NK-92 treated with Interleukin-12 subunit alpha and Interleukin-12 subunit beta, amount 100 ng/mL, for 24 hours (cell line): ENCODE results near the gene KDM4B.
A peak's percentile ranks its signal among the peaks of the same experiment; 100 is the strongest.
"Not testable (repeated sequence)": the region's sequence is repeated elsewhere in the genome, so short reads cannot be mapped to it uniquely, and the experiment has no call there.

ENCODE experiments used
- DNase-seq: peaks from one replicate; lab custom pipeline; 2025; lab: John Stamatoyannopoulos, UW

Gene KDM4B

DNA sequence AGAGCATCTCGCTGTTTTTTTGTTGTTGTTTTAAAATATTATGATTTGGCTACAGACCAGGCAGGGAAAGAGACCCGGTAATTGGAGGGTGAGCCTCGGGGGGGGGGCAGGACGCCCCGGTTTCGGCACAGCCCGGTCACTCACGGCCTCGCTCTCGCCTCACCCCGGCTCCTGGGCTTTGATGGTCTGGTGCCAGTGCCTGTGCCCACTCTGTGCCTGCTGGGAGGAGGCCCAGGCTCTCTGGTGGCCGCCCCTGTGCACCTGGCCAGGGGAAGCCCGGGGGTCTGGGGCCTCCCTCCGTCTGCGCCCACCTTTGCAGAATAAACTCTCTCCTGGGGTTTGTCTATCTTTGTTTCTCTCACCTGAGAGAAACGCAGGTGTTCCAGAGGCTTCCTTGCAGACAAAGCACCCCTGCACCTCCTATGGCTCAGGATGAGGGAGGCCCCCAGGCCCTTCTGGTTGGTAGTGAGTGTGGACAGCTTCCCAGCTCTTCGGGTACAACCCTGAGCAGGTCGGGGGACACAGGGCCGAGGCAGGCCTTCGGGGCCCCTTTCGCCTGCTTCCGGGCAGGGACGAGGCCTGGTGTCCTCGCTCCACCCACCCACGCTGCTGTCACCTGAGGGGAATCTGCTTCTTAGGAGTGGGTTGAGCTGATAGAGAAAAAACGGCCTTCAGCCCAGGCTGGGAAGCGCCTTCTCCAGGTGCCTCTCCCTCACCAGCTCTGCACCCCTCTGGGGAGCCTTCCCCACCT, 183.3 kb downstream of the KDM4B start:
- no peak for DNase-seq

DNA sequence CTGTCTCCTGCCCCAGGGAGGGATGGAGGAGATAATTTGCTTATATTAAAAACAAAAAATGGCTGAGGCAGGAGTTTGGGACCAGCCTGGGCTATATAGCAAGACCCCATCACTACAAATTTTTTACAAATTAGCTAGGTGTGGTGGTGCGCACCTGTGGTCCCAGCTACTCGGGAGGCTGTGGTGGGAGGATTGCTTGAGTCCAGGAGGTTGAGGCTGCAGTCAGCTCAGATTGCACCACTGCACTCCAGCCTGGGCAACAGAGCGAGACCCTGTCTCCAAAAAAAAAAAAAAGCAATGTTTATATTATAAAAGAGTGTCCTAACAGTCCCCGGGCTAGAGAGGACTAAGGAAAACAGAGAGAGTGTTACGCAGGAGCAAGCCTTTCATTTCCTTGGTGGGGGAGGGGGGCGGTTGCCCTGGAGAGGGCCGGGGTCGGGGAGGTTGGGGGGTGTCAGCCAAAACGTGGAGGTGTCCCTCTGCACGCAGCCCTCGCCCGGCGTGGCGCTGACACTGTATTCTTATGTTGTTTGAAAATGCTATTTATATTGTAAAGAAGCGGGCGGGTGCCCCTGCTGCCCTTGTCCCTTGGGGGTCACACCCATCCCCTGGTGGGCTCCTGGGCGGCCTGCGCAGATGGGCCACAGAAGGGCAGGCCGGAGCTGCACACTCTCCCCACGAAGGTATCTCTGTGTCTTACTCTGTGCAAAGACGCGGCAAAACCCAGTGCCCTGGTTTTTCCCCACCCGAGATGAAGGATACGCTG, 184.0 kb downstream of the KDM4B start:
- DNase-seq: no peak

DNA sequence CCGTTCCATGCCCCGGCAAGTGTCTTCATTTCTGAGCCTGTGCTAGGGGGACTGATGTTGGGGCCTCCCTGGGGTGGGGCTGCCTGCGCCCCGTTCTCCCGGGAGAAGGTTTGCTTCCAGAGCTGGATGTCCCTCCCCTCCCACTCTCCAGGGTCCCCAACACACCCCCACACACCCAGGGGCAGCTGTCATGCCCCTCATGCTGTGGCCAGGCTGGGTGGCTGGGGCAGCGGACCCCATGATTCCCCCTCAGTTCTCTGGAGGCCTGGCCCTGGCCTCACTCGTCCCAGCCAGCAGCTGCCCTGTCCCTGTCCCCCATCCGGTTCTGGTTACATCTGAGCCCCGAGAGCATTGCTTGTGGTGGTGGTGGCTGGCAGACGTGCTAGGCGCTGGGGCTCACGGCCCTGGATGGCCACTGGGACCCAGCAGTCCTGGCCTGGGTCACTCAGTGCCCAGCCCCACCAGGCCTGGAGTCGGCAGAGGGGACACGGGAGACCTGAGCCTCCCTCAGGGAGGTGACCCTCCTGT, 184.8 kb downstream of the KDM4B start:
- DNase-seq: no peak

DNA sequence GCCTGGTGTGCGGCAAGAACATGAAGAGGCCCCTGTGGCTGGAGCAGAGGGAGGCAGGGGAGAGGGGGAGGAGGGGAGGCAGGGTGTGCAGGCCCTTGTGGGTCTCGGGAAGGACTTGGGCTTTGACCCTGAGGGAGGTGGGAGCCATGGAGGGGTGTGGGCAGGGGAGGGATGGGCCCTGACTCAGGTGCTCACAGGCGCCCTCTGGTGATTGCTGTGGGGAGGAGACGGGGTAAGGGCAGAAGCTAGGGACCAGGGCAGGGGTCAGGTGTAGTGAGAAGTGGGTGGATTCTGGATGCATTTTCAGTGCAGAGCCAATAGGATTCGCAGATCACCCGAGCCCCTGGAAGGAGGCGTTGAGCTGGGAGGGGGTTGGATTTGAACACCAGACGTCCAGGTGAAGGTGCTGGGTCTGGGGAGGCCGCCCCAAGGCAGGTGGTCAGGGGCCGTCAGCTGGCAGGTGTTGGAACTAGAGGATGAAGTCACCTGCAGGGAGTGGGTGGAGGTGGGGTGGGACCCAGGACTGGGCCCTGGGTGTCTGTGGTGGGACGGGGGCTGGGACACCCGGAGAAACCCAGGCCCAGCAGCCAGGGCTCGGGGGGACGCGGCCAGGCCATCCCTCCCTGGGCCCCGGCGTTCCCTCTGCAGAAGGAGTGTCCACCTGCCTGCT, 185.4 kb downstream of the KDM4B start:
- DNase-seq: peak; percentile 18

DNA sequence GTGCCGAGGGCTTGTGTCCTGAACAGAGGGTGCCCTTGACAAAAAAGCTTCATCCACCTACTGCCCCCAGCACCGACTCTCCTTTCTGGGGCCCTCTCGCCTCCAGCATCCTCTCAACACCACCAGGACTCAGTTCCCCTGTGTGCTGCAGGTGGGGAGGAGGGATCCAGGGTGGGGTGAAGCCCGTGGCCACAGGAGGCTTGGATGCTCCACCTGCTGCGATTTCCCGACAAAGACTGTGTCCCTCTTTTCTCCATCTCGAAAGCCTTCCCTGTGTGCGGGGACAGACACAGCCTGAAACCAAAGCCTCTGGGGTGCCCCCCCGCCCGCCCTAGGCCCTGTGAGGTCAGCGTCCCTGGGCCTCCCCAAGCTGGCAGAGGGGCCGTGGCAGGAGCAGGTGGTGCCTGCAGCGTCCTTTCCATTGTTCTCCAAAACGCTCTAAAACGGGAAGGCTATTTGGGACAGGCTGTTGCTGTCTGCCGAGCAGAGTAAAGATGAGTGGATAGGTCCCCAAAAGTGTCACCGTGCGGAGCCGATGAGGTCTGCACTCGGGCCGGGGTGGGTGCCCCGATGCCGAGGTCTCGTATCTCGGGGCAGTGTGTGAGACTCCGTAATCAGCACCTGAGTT, 186.0 kb downstream of the KDM4B start:
- no peak for DNase-seq

DNA sequence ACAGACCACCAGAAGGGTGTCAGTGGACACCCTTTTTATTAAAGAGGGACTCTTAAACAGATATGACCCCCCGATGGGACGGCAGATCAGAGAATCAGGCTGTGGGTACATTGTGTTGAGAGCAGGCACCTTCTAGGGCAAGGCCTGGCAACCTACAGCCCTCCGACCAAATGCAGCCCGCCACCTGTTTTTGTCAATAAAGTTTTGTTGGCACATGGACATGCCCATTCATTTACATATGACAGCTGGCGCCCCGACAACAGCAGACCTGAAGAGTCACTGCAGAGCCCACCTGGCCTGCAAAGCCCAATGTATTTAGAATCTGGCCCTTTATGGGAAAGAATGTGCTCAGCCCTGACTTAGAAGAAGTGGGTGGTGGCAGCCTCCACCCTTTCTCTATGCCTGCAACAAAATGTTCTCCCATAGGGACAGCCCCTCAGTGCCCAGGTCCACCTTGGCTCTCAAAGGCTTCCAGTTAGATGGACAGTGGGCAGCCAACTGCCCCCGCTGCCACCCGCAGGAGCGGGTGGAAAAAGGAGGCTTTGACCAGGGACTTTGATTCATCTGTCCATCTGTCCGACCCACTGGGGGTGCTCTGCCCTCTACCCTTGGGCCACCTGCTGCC, 186.8 kb downstream of the KDM4B start:
- no peak for DNase-seq

DNA sequence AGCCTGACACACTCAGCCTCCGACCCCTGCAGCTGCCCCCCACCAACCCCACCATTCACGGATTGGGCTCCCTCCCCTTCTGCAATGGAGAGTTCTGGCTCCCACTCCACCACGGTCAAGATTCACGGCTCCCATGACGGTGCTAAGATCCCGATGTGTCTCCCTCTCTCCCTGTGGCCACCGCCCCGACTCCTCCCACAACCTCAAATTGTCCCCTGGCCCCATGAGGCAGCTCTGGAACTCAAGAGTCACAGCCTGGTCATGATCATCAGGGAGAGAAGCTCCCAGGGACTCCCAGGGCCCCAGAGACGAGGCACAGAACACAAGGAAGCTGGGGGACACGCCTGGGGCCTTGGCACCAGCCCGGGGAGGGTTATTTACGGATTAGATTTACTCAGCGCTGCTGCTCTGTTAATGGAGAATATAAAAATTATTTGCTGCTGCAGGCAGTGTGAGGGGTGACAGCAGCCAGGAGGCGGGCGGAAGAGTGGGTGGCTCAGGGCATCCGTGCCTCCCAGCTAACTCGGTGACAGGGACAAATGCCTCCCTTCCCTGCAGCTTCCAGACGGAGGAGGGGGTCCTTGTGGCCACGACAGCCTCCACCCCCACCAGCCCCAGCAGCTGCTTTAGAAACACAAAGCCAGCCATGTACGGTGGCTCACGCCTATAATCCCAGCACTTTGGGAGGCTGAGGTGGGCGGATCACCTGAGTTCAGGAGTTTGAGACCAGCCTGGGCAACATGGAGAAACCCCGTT, 187.5 kb downstream of the KDM4B start:
- no peak for DNase-seq

DNA sequence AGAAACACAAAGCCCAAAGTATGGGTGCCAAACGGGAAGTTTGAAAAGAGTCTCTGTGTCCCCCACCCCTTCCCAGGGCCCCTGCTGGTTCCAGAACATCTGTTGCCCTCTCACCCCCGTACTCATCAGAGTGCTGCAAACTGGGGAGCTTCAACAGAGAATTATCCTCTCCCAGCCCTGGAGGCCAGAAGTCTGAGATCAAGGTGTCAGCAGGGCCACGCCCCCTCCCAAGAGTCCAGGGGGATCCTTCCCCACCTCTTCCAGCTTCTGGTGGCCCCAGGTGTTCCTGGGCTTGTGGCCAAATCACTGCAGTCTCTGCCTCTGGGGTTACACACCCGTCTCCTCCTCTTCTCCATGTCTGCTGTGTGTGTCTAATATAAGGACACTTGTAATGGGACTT, 188.3 kb downstream of the KDM4B start:
- no peak for DNase-seq

DNA sequence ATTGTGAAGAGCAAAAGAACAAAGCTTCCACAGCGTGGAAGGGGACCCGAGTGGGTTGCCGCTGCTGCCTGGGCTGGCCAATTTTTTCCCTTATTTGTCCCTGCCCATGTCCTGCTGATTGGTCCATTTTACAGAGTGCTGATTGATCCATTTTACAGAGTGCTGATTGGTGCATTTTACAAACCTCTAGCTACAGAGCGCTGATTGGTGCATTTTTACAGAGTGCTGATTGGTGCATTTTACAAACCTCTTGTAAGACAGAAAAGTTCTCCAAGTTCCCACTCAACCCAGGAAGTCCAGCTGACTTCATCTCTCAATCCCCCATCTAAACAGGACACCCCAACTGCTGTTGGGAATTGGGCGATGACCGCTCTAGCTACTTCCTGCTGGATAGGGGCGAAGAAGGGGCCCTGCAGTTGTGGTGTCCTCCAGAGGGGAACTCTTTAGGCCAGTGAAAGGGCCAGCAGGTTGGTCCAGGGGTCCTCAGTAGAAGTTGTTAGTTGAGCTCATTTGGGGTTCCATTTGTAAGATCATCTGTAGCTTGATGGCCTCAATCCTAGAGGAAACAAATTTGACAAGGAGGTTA, 189.7 kb downstream of the KDM4B start:
- DNase-seq: not testable (repeated sequence)

DNA sequence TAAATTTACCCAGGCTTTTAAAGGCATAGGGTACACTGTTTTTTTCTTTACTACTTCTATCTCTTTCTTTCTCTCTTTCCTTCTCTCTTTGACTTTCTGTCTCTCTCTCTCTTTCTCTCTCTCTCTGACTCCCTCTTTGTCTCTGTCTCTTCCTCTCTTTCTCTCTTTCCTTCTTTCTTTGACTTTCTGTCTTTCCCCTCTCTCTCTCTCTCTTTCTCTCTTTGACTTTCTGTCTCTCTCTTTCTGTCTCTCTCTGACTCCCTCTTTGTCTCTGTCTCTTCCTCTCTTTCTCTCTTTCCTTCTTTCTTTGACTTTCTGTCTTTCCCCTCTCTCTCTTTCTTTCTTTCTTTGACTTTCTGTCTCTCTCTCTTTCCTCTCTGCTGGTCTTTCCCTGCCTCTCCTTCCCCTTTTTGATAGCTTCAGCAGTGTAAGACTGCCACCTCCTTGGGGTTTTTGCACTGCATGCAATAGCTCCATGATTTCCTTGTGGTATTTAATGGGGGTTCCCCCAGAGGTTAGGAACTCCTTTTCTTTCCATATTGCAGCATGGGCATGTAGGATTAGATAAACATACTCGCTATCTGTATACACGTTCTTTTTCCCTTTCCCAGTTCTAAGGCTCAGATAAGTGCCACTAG, 191.4 kb downstream of the KDM4B start:
- DNase-seq: not testable (repeated sequence)

DNA sequence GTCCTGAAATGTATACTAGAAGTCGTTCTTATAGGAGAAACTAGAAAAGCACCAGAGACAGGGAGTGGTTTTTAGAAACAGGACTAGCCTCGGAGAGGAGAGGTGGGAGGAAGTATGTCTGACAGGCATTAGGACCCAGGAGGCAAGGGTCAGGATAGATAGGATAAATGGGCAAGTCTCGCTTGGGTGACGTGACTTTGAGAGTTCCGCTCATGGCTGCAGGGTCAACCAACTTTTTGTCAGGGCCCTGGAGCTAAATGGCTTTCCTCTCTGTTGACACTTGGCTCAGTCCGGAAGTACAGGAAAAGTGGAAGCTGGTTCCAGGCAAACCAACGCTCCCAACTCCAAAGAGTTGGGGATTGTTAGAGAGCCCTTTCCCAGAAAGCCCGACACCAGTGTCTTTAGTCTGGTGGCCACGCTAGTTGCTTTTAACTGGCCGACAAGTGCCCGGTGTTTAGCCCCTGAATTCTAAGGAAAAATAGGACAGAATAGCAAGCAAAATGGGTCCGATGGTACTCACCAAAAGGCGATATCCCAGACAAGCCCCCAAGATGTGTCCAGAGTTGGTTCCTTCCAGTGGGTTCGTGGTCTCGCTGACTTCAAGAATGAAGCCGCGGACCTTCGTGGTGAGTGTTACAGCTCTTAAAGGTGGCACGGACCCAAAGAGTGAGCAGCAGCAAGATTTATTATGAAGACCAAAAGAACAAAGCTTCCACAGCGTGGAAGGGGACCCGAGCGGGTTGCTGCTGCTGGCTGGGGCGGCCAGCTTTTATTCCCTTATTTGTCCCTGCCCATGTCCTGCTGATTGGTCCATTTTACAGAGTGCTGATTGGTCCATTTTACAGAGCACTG, 196.2 kb downstream of the KDM4B start:
- DNase-seq: not testable (repeated sequence)

DNA sequence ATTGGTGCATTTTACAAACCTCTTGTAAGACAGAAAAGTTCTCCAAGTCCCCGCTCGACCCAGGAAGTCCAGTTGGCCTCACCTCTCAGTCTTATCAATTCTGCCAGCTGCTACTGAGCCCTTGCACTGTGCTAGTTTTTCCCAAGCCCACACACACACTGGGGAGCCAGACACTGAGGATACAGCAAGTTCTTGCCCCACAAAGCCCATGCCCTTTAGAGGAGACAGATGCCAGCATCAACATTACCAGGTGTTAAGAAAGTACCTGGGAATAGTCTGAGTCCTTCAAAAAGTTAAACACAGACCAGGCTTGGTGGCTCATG, 196.7 kb downstream of the KDM4B start:
- no peak for DNase-seq

DNA sequence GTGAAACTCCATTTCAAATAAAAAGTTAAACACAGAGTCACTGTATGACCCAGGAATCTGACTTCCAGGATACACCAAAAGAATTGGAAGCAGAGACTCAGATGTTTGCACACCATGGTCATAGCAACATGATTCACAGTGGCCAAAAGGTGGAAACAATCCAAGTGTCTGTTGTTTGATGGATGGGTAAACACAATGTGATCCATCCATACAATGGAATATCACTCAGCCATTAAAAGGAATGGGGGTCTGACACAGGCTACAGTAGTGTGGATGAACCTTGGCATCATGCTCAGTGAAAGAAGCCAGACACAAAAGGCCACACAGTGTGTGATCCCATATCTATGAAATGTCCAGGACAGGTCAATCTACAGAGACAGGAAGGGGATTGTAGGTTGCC, 197.3 kb downstream of the KDM4B start:
- DNase-seq: no peak

DNA sequence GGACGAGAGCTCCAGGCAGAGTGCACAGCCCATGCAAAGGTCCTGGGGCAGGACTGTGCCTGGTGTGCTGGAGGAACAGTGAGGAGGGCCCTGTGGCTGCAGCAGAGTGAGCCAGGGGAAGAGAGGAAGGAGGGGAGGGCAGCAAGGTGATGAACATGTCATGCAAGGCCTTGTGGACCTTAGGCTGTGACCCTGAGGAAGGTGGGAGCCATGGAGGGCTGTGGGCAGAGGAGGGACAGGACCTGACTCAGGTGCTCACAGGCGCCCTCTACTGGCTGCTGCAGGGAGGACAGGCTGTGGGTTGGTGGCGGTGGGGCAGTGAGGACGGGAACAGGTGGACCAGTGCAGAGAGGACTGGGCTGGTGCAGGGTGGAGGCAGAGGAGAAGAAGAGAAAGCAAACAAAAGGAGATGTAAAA, 201.4 kb downstream of the KDM4B start:
- peak; percentile 21 for DNase-seq

DNA sequence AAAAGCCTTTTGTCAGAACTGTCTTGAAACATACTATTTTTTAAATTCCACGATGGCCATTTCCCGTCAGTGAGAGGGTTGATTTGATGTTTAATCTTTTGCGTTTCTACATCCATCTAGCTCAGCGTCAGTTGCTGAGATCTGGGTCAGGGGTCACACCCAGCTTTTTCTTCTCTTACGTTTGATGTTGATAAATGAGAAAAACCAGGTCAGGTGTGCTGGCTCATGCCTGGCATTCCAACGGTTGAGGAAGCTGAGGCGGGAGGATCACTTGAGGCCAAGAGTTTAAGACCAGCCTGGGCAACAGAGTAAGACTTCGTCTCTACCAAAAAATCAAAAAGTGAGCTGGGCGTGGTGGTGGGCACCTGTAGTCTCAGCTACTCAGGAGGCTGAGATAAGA, 202.8 kb downstream of the KDM4B start:
- no peak for DNase-seq

DNA sequence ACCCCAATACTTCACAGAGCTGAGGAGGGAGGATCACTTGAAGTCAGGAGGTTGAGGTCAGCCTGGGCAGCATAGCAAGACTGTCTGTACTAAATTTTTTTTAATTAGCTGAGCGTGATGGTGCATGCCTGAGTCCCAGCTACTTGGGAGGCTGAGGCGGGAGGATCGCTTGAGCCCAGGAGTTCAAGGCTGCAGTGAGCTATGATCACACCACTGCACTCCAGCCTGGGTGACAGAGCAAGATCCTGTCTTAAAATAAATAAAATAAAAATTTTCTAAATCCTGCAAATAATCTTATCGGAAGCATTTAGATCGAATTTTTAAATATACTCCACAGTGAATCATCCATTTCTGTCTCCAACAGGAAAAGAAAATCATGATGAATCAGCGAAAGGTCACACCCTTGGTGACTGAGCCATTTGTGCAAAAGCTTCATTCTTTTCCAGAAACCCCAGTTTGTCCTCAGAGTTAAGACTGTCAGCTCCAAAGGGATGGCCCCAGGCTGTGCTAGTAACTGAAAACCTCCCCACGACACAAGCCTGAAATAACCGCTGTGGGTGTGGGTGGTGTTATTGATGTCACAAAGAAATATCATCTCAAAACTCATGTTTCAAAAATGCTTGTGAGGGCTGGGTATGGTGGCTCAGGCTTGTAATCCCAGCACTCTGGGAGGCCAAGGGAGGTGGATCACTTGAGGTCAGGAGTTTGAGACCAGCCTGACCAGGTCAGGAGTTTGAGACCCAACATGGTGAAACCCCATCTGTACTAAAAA, 204.1 kb downstream of the KDM4B start:
- no peak for DNase-seq

DNA sequence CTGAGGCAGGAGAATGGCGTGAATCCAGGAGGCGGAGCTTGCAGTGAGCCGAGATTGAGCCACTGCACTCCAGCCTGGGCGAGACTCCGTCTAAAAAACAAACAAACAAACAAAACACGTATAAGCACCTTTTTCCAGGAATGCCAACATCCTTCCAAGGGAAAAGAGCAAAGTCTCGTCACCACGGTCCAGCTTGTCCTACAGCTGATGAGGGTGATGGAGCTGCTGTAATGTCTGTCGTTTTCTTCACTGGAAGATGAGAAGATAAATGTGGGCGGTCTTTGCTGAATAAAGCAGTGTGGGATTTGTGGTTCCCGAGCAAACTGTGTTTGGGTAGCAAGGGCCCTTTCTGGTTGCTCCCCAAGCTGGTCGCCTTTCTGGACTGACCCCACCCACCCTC, 205.1 kb downstream of the KDM4B start:
- DNase-seq: no peak

DNA sequence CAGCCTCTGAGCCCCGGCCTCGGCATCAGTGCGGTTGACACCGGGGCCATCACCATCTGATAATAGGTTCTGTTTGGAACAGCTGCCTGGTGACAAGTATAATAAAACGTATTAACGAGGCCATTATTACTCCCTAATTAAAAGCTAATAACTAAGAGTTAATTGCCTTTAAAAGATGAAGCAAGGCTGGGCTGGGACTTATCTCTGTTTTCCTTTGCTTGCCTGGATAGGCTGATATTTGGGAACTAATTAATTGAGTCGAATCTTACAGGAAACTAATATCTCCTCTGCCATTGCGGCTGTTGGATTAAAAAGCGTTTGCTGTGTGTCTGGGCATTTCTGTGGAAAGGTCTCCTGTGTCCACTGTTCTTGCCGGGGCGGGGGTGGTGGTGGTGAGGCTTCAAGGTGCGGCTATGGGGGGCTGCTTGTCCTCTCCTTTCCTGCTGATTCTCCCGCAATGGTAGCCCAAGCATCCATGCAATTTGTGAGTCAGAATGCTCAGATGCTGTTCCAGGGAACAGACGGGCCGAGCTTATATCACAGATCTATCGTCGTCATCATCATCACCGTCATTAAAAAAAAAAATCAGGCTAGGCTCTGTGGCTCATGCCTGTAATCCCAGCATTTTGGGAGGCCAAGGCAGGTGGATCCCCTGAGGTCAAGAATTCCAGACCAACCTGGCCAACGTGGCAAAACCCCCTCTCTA, 209.0 kb downstream of the KDM4B start:
- no peak for DNase-seq
